Measurements from ENCODE around the gene SERP2.

The SERP2 gene

GRCh38 chr13:44362394-44363040 lies 11.1 kb upstream of the SERP2 start:
- Histone ChIP-seq H3K9ac (ENCODE audit: low read length) (no peak overlapping the region), H3K9me3 (ENCODE audit: control insufficient read depth, low read depth, low read length) (no peaks in the 10 kb centered on the region), H3K4me1 (ENCODE audit: control insufficient read depth, low read depth, low read length) (no peaks in the 10 kb centered on the region), H3K27me3 (ENCODE audit: control insufficient read depth, insufficient read depth, low read length) (no peaks in the 10 kb centered on the region), H3K36me3 (ENCODE audit: control insufficient read depth, low read depth, low read length) (no peaks in the 10 kb centered on the region), H3K27ac (ENCODE audit: low read length) (no peak overlapping the region), H3K4me3 (ENCODE audit: low read length) (no peak overlapping the region)

DNA sequence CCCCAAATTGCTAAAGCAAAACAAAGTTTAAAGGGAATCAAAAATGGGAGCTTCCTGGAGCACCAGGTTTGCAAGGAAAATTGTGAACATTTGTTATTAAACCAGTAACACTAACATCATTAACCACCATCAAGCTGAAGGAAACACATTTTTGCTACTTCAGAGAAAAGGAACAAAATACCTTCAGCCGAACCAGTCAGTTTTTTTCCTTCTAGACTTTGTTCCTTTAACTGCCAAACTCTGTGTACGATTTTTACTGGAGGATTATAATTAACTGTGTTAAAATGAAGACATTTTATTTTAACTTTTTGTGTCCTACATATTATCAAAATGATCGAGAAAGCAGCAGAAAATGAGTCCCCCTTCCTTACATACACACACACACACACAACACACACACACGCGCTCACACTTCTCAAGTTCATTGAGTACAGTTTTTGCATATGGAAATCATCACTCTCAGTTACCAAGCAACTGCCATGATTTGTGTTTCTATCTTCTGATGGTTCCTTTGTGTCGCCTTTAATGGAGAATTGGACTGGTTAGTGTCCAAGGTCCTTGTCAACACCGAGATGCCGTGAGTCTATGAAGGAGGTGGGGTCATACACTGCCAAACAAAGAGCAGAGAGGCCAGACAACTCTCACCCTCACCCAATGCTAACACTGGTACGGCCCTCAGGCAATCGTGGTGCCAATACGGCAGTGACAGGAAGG lies 9.8 kb upstream of the SERP2 start:
- Histone ChIP-seq H3K9ac (ENCODE audit: low read length) (no peak overlapping the region), H3K4me1 (ENCODE audit: control insufficient read depth, low read depth, low read length) (no peaks in the 10 kb centered on the region), H3K27ac (ENCODE audit: low read length) (no peak overlapping the region), H3K36me3 (ENCODE audit: control insufficient read depth, low read depth, low read length) (no peaks in the 10 kb centered on the region), H3K27me3 (ENCODE audit: control insufficient read depth, insufficient read depth, low read length) (no peaks in the 10 kb centered on the region), H3K4me3 (ENCODE audit: low read length) (no peak overlapping the region), H3K9me3 (ENCODE audit: control insufficient read depth, low read depth, low read length) (no peaks in the 10 kb centered on the region)

DNA sequence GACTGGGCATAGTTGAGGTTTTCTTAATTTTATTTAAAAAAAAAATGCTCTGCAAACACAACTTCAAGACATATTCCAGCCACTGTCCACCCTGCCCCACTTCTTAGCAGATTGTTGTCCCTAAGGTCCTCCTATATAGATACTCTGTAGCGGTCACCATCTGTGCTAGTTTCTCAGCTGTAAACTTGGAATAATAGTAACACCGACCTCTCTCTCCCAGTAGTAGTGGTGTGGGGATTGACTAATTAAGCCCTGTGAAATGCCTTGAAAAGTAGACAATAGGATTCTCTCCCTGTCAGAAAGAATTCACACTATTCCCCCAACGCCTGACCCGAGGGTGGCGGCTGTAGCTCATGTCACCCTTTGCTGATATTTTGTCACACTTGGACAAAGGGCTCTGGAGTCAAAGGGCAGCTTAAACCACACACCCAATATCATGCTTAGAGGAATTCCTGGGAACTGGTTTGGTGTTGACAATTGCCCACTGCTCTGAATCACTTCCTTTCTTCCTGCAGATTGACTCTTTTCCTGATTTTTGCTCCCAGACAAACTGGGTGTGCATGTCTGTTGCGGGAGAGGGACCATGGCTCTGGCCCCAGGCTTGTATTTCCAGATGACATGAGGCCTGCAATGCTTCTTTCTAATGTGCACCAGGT lies 9.2 kb upstream of the SERP2 start:
- Histone ChIP-seq H3K9ac (ENCODE audit: low read length) (no peak overlapping the region), H3K9me3 (ENCODE audit: control insufficient read depth, low read depth, low read length) (no peaks in the 10 kb centered on the region), H3K4me3 (ENCODE audit: low read length) (no peak overlapping the region), H3K27ac (ENCODE audit: low read length) (no peak overlapping the region), H3K36me3 (ENCODE audit: control insufficient read depth, low read depth, low read length) (no peaks in the 10 kb centered on the region), H3K4me1 (ENCODE audit: control insufficient read depth, low read depth, low read length) (no peaks in the 10 kb centered on the region), H3K27me3 (ENCODE audit: control insufficient read depth, insufficient read depth, low read length) (no peaks in the 10 kb centered on the region)

DNA sequence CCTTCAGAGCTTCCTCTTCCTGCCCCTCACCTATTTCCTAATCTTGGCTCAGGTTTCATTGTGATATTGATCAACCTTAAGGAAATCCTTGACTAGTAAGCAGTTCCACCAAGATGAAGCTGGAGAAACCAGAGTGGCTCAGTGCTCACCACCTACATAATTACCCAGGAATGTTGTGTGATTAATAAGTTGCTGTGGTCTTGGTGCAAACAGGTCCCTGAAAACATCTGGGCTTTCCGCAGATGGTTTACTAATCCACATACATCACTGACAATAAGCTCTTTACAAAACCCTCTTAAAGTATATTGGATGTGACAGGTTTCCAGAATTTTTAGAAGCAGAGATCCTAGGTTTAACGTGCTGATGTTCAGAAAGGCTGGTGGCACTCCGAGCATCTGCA lies 8.6 kb upstream of the SERP2 start:
- H3K4me1 ChIP-seq (ENCODE audit: control insufficient read depth, low read depth, low read length): no peaks in the 10 kb centered on the region
- H3K27ac ChIP-seq (ENCODE audit: low read length): no peak overlapping the region
- H3K9ac ChIP-seq (ENCODE audit: low read length): no peak overlapping the region
- H3K36me3 ChIP-seq (ENCODE audit: control insufficient read depth, low read depth, low read length): no peaks in the 10 kb centered on the region
- no peak overlapping the region for H3K4me3 ChIP-seq (ENCODE audit: low read length)
- H3K27me3 ChIP-seq (ENCODE audit: control insufficient read depth, insufficient read depth, low read length): no peaks in the 10 kb centered on the region
- H3K9me3 ChIP-seq (ENCODE audit: control insufficient read depth, low read depth, low read length): no peaks in the 10 kb centered on the region

DNA sequence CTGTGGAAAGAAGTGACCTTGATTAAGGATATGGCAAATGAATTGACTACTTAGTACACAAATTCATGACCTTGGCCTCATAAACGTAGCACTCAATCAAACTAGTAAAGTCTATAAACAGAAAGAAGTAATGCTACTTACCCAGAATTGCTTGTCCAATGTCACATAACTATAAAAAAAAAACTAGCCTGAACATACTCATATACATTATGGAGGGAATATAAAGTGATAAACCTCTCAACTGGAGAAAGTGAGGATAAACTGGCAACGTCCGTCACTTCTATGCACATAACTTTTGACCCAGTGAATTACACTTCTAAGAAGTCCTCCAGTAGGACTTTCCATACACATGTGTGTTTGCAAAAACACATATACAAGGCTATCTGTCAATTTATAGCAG lies 7.7 kb upstream of the SERP2 start:
- Histone ChIP-seq H3K9ac (ENCODE audit: low read length) (no peak overlapping the region), H3K27me3 (ENCODE audit: control insufficient read depth, insufficient read depth, low read length) (no peaks in the 10 kb centered on the region), H3K4me3 (ENCODE audit: low read length) (no peak overlapping the region), H3K27ac (ENCODE audit: low read length) (no peak overlapping the region), H3K4me1 (ENCODE audit: control insufficient read depth, low read depth, low read length) (no peaks in the 10 kb centered on the region), H3K36me3 (ENCODE audit: control insufficient read depth, low read depth, low read length) (no peaks in the 10 kb centered on the region), H3K9me3 (ENCODE audit: control insufficient read depth, low read depth, low read length) (no peaks in the 10 kb centered on the region)

DNA sequence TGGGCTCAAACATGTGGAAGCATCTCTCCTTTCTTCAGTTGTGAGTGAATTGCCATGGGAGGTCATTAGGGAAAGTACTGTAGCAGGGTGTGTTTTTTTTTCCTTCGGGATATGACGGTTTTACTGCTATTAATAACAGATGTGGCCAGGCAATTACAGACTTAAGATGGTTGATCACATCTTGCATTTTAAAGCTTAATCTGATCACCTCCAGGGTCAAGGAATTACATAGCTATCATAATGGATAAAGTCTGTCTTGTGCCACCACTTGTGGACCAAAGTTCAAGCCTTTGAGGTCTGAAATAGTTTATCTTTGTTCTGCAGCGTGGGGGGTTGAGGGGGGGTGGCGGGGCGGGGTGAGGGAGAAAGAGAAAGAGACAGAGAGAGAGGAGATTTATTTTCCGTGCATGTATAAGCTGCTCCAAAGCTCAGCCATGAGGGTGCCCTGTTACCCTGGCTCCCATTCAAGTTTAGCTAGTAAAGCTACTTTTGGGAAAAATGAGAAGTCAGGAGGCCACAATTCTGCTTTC lies 5.5 kb upstream of the SERP2 start:
- H3K4me1 ChIP-seq (ENCODE audit: control insufficient read depth, low read depth, low read length): no peaks in the 10 kb centered on the region

GRCh38 chr13:44368599-44369368 lies 4.8 kb upstream of the SERP2 start:
- Histone ChIP-seq H3K9ac (ENCODE audit: low read length) (no peak overlapping the region), H3K27me3 (ENCODE audit: control insufficient read depth, insufficient read depth, low read length) (peaks cover 15% of the 10 kb centered on the region), H3K36me3 (ENCODE audit: control insufficient read depth, low read depth, low read length) (no peaks in the 10 kb centered on the region), H3K27ac (ENCODE audit: low read length) (no peak overlapping the region), H3K4me1 (ENCODE audit: control insufficient read depth, low read depth, low read length) (no peaks in the 10 kb centered on the region), H3K4me3 (ENCODE audit: low read length) (no peak overlapping the region), H3K9me3 (ENCODE audit: control insufficient read depth, low read depth, low read length) (no peaks in the 10 kb centered on the region)

More for the DNA sequence above, 5.5 kb upstream of the SERP2 start:
- H3K4me3 ChIP-seq (ENCODE audit: low read length): no peak overlapping the region
- no peak overlapping the region for H3K27ac ChIP-seq (ENCODE audit: low read length)
- no peaks in the 10 kb centered on the region for H3K9me3 ChIP-seq (ENCODE audit: control insufficient read depth, low read depth, low read length)
- H3K36me3 ChIP-seq (ENCODE audit: control insufficient read depth, low read depth, low read length): no peaks in the 10 kb centered on the region
- peaks cover 14% of the 10 kb centered on the region for H3K27me3 ChIP-seq (ENCODE audit: control insufficient read depth, insufficient read depth, low read length)
- H3K9ac ChIP-seq (ENCODE audit: low read length): no peak overlapping the region

- Histone ChIP-seq H3K9me3 (ENCODE audit: control insufficient read depth, low read depth, low read length) (no peaks in the 10 kb centered on the region), H3K36me3 (ENCODE audit: control insufficient read depth, low read depth, low read length) (no peaks in the 10 kb centered on the region), H3K4me1 (ENCODE audit: control insufficient read depth, low read depth, low read length) (no peaks in the 10 kb centered on the region), H3K4me3 (ENCODE audit: low read length) (no peak overlapping the region), H3K27ac (ENCODE audit: low read length) (no peak overlapping the region), H3K9ac (ENCODE audit: low read length) (no peak overlapping the region), H3K27me3 (ENCODE audit: control insufficient read depth, insufficient read depth, low read length) (peaks cover 15% of the 10 kb centered on the region)
Measured at GRCh38 chr13:44371421-44371820, 2.2 kb upstream of the SERP2 start.

GRCh38 chr13:44373247-44373600 lies 400 bp upstream of the SERP2 start:
- H3K9me3 ChIP-seq (ENCODE audit: control insufficient read depth, low read depth, low read length): no peaks in the 10 kb centered on the region
- no peak overlapping the region for H3K27ac ChIP-seq (ENCODE audit: low read length)
- peaks cover under 1% of the 10 kb centered on the region for H3K4me1 ChIP-seq (ENCODE audit: control insufficient read depth, low read depth, low read length)
- H3K27me3 ChIP-seq (ENCODE audit: control insufficient read depth, insufficient read depth, low read length): peaks cover 15% of the 10 kb centered on the region
- peak overlapping the region; percentile 80 for H3K4me3 ChIP-seq (ENCODE audit: low read length)
- H3K36me3 ChIP-seq (ENCODE audit: control insufficient read depth, low read depth, low read length): no peaks in the 10 kb centered on the region
- peak overlapping the region; percentile 26 for H3K9ac ChIP-seq (ENCODE audit: low read length)

DNA sequence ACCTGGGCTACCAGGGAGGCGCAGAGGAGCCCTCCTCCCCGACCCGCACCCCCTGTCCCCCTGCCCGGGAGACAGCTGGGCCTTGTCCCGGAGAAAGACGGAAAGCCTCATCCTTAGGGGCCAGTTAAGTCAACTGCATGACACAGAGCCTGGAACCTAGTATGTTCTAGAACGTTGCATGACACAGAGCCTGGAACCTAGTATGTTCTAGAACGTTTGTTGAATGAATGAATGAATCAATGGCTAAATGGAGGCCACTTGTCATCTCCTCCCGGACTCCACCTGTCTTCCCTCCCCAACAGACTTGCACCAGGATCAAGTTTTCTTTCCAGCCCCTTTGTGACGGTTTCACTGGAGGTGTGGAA lies 706 bp downstream of the SERP2 start:
- H3K4me3 ChIP-seq (ENCODE audit: low read length): peak overlapping the region; percentile 19

DNA sequence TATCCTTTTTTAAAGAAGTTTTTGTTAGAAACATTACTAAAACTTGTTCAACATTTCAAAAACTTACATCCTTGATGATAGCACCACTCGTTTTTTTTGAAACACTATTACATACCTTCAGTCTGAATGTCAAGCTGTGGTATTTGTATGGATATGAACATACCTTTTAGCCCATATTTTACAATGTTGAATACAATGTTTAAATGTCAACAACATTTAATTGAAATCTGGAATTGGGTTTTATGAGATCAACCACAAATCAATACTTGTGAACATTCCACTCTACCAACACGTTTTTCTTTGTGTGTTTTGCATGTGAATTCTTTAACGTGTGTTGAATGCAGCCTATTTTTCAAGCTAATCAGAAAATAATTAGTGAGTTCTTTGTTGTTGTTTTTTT lies 4.7 kb downstream of the SERP2 start:
- Histone ChIP-seq H3K4me1 (ENCODE audit: control insufficient read depth, low read depth, low read length) (peaks cover 9% of the 10 kb centered on the region), H3K9ac (ENCODE audit: low read length) (no peak overlapping the region), H3K27ac (ENCODE audit: low read length) (no peak overlapping the region), H3K9me3 (ENCODE audit: control insufficient read depth, low read depth, low read length) (no peaks in the 10 kb centered on the region), H3K4me3 (ENCODE audit: low read length) (no peak overlapping the region), H3K36me3 (ENCODE audit: control insufficient read depth, low read depth, low read length) (no peaks in the 10 kb centered on the region), H3K27me3 (ENCODE audit: control insufficient read depth, insufficient read depth, low read length) (no peaks in the 10 kb centered on the region)

More for the DNA sequence above, 706 bp downstream of the SERP2 start:
- Histone ChIP-seq H3K36me3 (ENCODE audit: control insufficient read depth, low read depth, low read length) (no peaks in the 10 kb centered on the region), H3K4me1 (ENCODE audit: control insufficient read depth, low read depth, low read length) (peaks cover 9% of the 10 kb centered on the region), H3K27ac (ENCODE audit: low read length) (no peak overlapping the region), H3K9me3 (ENCODE audit: control insufficient read depth, low read depth, low read length) (no peaks in the 10 kb centered on the region), H3K9ac (ENCODE audit: low read length) (no peak overlapping the region), H3K27me3 (ENCODE audit: control insufficient read depth, insufficient read depth, low read length) (peaks cover 15% of the 10 kb centered on the region)

Data from iPS-18a (cell line).